Spleen (tissue), 11 donors: Measurements from ENCODE around the gene LRRIQ3. TPM values are rescaled to one million over a fixed set of nuclear protein-coding genes. Genes with fewer than 3 reads are reported as not detected.

ENCODE experiments used
- DNase-seq: peaks from one replicate; pipeline ENCODE4 v3.0.0-alpha.2; 2020
- H3K27ac ChIP-seq, 8 donors: fragments of 200-600 bp; sonication (generic) in 7 of 8; 1 replicate in 4 of 8; 2 replicates in 4 of 8; pipeline versions ENCODE4 v1.5.0 to v1.8.0; 2016 to 2021; ENCODE audit warnings: inconsistent platforms in 4 of 8, mild to moderate bottlenecking in 4 of 8, moderate library complexity in 1 of 8
- H3K27me3 ChIP-seq, 7 donors: fragments of 200-600 bp; sonication (generic) in 6 of 7; replicated peaks in 1 of 7; 1 replicate in 4 of 7; 2 replicates in 3 of 7; pipeline versions ENCODE4 v1.5.0 to v1.8.0; 2016 to 2021; ENCODE audit warnings: inconsistent platforms in 3 of 7, mild to moderate bottlenecking in 1 of 7
- H3K36me3 ChIP-seq, 6 donors: fragments of 200-600 bp; sonication (generic) in 5 of 6; 1 replicate in 4 of 6; 2 replicates in 2 of 6; pipeline versions ENCODE4 v1.5.0 to v1.8.0; 2016 to 2021; ENCODE audit warnings: inconsistent platforms in 2 of 6
- H3K4me1 ChIP-seq, 6 donors: fragments of 200-600 bp; sonication (generic) in 5 of 6; 1 replicate in 3 of 6; 2 replicates in 3 of 6; pipeline versions ENCODE4 v1.5.0 to v1.8.0; 2016 to 2021; ENCODE audit warnings: inconsistent platforms in 3 of 6
- H3K4me3 ChIP-seq, 8 donors: fragments of 200-600 bp; sonication (generic) in 7 of 8; 1 replicate in 4 of 8; 2 replicates in 4 of 8; pipeline versions ENCODE4 v1.5.0 to v1.8.0; 2016 to 2021; ENCODE audit warnings: inconsistent platforms in 4 of 8, mild to moderate bottlenecking in 4 of 8, moderate library complexity in 2 of 8
- H3K9me3 ChIP-seq, 8 donors: fragments of 200-600 bp; sonication (generic) in 7 of 8; 1 replicate in 4 of 8; 2 replicates in 4 of 8; pipeline versions ENCODE4 v1.5.0 to v1.8.0; 2016 to 2021; ENCODE audit warnings: inconsistent platforms in 4 of 8
- POLR2A ChIP-seq, 3 donors: fragments of 450-650 bp; IDR thresholded peaks; one replicate each; pipeline ENCODE4 v1.5.1; 2017; ENCODE audit warnings: antibody characterized with exemption in 3 of 3, mild to moderate bottlenecking in 1 of 3
- POLR2AphosphoS5 ChIP-seq, 3 donors: sonication (generic); formaldehyde crosslinking; IDR thresholded peaks; one replicate each; pipeline ENCODE4 v1.5.1; 2017; ENCODE audit warnings: antibody characterized with exemption in 3 of 3
- WGBS, 5 donors: extraction: QIAGEN DNeasy Blood & Tissue Kit in 3 of 5; methylation state at CpG; one replicate each; pipeline versions ENCODE4 v1.1.5 to v1.1.7; 2013 to 2018; 5-methylcytosine and 5-hydroxymethylcytosine counted together
- intact Hi-C: fragments of 100-400 bp; cut with DNase I; formaldehyde crosslinking; loops from one replicate; pipeline ENCODE4 v1.15.0; 2023; ENCODE audit warnings: low total_unique reads
- polyA plus RNA-seq, 3 donors: library from polyadenylated mRNA; stranded (reverse); fragments of 200-250 nt; gene quantifications; one replicate each; pipeline ENCODE4 v1.2.1, GENCODE V29; 2013
- total RNA-seq, 7 donors: library from RNA; depleted of rRNA in 3 of 7; stranded (reverse); fragments of >200 nt in 3 of 7; fragmentation: NEBNext Ultra II Directional in 4 of 7; extraction: Animal tissue kit (Norgen Biotek cat#: 25700) in 4 of 7; gene quantifications; one replicate each; pipeline versions ENCODE4 v1.1.0 to v1.2.1, GENCODE V29; 2016 to 2021
- TF ChIP-seq, protein P1 (sequence below), 11 experiments: fragments of 200-600 bp in 7 of 11; fragments of 450-650 bp in 4 of 11; sonication (generic) in 4 of 11; IDR thresholded peaks in 8 of 11; conservative IDR thresholded peaks in 3 of 11; 1 replicate in 7 of 11; 2 replicates in 4 of 11; pipeline versions ENCODE4 v1.4.0 to v1.8.0; 2016 to 2021; ENCODE audit warnings: antibody characterized with exemption in 11 of 11, inconsistent platforms in 4 of 11, mild to moderate bottlenecking in 1 of 11
- donor health status: healthy with polysubstance abuse.
- donor health status: DM: no; HTN: no; CAD: no; lungs with moderate emphysema.
- donor health status: DM: no; HTN: no; CAD: no.
- donor health status: Bipolar disorder and iron deficiency.
- donor health status: healthy.
- donor health status: DM: no; HTN: no; CAD: no.
- donor health status: DM: yes; HTN: yes; CAD: no.

Gene LRRIQ3
- total and polyA plus RNA-seq, 10 donors: 0.86 to 3.0 (median 1.3) TPM

DNA sequence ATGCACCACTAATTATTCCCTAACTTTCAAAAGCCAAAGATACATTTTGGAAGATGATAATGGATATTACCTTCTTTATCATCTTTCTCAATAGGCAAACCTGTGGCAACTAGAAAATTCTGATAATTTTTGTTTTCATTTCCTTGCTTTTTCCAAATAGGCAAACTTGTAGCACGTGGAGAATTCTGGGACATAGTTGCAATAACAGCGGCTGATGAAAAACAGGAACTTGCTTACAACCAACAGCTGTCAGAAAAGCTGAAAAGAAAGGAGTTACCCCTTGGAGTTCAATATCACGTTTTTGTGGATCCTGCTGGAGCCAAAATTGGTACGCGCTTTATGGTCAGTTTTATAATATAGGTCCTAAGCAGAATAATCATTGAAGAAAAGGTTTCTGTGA lies 1.5 kb upstream of the LRRIQ3 start:
- intact Hi-C loops: no loop called here
- Histone ChIP-seq H3K27me3 (no peaks in the 10 kb centered on the region), H3K4me3 (peak overlapping the region in 6 of 8 donors; percentile 52 to 66 (median 56)), H3K36me3 (peaks cover 0 to 41% (median 15%) of the 10 kb centered on the region in 6 donors), H3K4me1 (peaks cover 0 to 41% (median 18%) of the 10 kb centered on the region in 6 donors), H3K9me3 (no peaks in the 10 kb centered on the region), H3K27ac (peak overlapping the region in 3 of 8 donors; percentile 87 to 91 (median 91))
- TF ChIP-seq POLR2A (IDR thresholded peaks at IDR 0.05): no peak
- TF ChIP-seq POLR2AphosphoS5 (IDR thresholded peaks at IDR 0.05): no peak
- TF ChIP-seq, protein P1, sequence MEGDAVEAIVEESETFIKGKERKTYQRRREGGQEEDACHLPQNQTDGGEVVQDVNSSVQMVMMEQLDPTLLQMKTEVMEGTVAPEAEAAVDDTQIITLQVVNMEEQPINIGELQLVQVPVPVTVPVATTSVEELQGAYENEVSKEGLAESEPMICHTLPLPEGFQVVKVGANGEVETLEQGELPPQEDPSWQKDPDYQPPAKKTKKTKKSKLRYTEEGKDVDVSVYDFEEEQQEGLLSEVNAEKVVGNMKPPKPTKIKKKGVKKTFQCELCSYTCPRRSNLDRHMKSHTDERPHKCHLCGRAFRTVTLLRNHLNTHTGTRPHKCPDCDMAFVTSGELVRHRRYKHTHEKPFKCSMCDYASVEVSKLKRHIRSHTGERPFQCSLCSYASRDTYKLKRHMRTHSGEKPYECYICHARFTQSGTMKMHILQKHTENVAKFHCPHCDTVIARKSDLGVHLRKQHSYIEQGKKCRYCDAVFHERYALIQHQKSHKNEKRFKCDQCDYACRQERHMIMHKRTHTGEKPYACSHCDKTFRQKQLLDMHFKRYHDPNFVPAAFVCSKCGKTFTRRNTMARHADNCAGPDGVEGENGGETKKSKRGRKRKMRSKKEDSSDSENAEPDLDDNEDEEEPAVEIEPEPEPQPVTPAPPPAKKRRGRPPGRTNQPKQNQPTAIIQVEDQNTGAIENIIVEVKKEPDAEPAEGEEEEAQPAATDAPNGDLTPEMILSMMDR (IDR thresholded peaks at IDR 0.05 in 8 of 11, conservative IDR thresholded peaks at IDR 0.05 in 3 of 11): no peak
- DNase-seq: no peak
- WGBS, 5 donors: 43 to 60% (median 52%) methylated on average over 5 of the region's 5 CpGs

DNA sequence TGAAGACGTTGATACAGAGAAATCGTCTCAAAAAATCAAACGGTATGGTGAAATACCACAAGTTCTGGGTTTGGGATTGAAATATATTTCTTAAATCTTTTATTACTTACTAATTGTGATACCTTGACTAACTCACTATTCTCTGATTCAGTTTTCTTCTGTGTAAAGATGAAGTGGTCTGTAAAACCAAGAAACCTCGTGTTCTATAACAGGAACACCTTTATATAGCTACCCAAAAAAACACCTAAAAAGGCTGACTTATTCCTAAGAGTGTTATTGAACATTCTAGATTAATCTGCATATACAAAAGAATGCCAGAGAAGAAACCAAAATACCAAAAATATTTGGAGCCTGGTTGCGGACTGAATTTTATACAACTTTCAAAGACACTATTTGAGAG lies 721 bp downstream of the LRRIQ3 start:
- TF ChIP-seq POLR2AphosphoS5 (IDR thresholded peaks at IDR 0.05) (no peak), POLR2A (IDR thresholded peaks at IDR 0.05) (no peak)
- TF ChIP-seq, protein P1 (IDR thresholded peaks at IDR 0.05 in 8 of 11, conservative IDR thresholded peaks at IDR 0.05 in 3 of 11): no peak
- Histone ChIP-seq H3K36me3 (peaks cover 0 to 18% (median 7%) of the 10 kb centered on the region in 6 donors), H3K27ac (peak overlapping the region; percentile 76 to 91 (median 88)), H3K27me3 (no peaks in the 10 kb centered on the region), H3K9me3 (no peaks in the 10 kb centered on the region), H3K4me3 (peak overlapping the region; percentile 42 to 66 (median 56)), H3K4me1 (peaks cover 0 to 41% (median 18%) of the 10 kb centered on the region in 6 donors)
- intact Hi-C loops: no loop called here
- no peak for DNase-seq
- WGBS, 5 donors: 71 to 82% (median 77%) methylated on average over 5 of the region's 5 CpGs

DNA sequence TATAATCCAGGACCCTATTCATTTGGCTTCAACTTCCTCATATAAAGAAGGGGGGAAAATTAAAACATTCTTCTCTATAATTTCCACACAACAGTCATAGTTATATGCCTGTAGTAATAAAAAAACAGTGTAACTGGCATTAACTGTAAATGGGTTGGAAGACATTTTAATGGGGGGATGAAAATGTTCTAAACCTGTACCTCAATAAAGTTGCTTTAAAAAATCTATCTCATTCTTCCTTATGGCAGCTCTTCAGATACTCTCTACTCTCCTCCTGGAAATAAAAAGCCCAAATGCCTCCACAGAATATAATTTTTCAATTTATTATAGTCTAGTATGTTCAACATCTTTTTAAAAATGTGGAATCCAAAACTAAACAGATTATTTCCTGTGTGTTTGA lies 2.6 kb downstream of the LRRIQ3 start:
- no peaks in the 10 kb centered on the region for H3K27me3 ChIP-seq
- no peak overlapping the region for H3K4me3 ChIP-seq
- TF ChIP-seq POLR2AphosphoS5 (IDR thresholded peaks at IDR 0.05): no peak
- TF ChIP-seq, protein P1 (IDR thresholded peaks at IDR 0.05 in 8 of 11, conservative IDR thresholded peaks at IDR 0.05 in 3 of 11): no peak
- TF ChIP-seq POLR2A (IDR thresholded peaks at IDR 0.05): no peak
- peaks cover 0 to 28% (median 18%) of the 10 kb centered on the region in 6 donors for H3K4me1 ChIP-seq
- no peaks in the 10 kb centered on the region for H3K36me3 ChIP-seq
- no peaks in the 10 kb centered on the region for H3K9me3 ChIP-seq
- intact Hi-C loops: no loop called here
- DNase-seq: no peak
- no peak overlapping the region for H3K27ac ChIP-seq

DNA sequence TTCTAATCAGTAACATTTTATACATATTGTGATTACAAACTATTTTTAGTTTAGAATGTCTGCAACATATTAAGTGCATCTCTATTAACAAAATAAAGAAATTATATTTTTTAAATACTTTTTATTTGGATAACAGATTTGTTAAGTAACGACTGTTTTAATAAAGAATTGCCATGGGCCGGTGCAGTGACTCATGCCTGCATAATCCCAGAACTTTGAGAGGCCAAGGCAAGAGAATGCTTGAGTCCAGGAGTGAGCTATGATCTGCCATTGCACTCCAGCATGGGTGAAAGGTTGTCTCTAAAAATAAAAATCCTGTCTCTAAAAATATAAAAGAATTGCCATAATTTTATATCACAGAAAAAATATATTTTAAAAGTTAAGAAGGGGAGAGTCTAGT lies 4.1 kb downstream of the LRRIQ3 start:
- DNase-seq: no peak
- Histone ChIP-seq H3K4me3 (no peak overlapping the region), H3K27ac (no peak overlapping the region), H3K9me3 (peaks cover 0 to 7% (median 0%) of the 10 kb centered on the region in 8 donors), H3K36me3 (no peaks in the 10 kb centered on the region), H3K4me1 (peaks cover 0 to 15% (median 7%) of the 10 kb centered on the region in 6 donors), H3K27me3 (no peaks in the 10 kb centered on the region)
- no peak for TF ChIP-seq POLR2A (IDR thresholded peaks at IDR 0.05)
- TF ChIP-seq, protein P1 (IDR thresholded peaks at IDR 0.05 in 8 of 11, conservative IDR thresholded peaks at IDR 0.05 in 3 of 11): no peak
- no peak for TF ChIP-seq POLR2AphosphoS5 (IDR thresholded peaks at IDR 0.05)
- 77 to 90% (median 85%) methylated on average over 2 of the region's 2 CpGs for WGBS, 5 donors
- intact Hi-C loops: no loop called here
